ENCODE data around the gene TIMM44.

TIMM44 gene

DNA sequence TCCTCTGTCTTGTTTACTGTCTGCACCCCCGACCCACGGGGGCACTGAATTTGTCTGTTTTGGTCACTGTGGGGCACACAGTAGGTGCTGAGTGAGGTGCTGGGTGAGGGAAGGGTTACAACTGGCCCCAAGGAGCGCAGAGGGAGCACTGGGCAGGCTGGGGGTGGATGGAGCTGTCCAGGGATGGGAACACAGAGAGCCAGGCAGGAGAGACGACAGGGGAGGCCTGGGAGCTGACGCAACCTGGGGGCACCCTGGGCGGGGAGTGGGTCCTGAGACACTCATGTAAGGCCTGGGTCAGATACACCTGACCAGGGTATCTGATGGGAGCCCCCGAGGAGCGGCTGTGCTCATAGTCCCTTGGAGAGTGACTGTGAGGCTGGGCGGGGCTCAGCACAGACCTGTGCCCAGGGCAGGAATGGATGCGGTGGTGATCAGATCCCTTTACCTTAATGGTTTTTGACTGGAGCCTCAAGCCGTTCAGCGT is 37.2 kb upstream of the TIMM44 start:
- TF ChIP-seq GATA1 (IDR thresholded peaks at IDR 0.05; ENCODE audit: low read depth, low read length) (no peak), POLR2A (IDR thresholded peaks at IDR 0.05; ENCODE audit: low read length) (no peak)
- no peak for DNase-seq

DNA sequence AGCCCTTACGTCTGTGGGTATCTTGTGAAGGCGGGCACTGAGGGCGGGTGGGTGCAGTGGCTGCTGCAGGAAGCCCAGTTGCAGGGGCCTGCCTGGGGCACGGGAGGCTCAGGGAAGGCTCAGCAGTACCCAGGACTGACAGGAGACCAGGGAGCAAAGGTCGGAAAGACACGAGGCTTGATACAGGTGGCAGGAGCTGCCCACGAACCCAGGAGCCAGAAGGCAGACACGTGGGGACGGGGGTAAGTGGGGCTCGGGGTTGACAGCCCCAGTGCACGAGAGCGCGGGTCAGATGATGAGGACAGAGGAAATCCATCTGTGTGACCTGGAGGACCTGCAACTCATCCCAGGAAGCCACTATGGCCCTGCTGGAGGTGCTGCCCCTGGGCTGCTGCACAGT is 36.7 kb upstream of the TIMM44 start:
- no peak for DNase-seq
- TF ChIP-seq GATA1 (IDR thresholded peaks at IDR 0.05; ENCODE audit: low read depth, low read length) (no peak), POLR2A (IDR thresholded peaks at IDR 0.05; ENCODE audit: low read length) (no peak)

DNA sequence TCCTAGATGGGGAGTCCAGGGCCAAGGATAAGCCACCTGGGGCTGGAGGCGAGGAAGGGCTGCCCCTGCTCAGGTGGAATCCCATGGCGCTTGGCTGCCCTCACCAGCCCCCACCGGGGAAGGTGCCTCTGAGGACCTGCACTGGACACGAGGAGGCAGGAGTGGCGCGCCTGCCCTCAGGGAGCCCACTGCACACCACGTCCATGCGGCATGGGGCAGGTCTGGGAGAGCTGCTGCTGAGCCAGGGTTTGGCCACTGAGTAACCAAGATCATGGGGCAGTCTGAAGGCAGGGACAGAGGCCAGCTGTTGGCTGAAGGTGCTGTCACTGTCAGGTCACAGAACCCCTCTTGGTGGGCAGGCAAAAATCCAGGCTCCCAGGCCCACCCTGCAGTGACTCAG is 36.1 kb upstream of the TIMM44 start:
- TF ChIP-seq POLR2A (IDR thresholded peaks at IDR 0.05; ENCODE audit: low read length) (no peak), GATA1 (IDR thresholded peaks at IDR 0.05; ENCODE audit: low read depth, low read length) (no peak)
- no peak for DNase-seq

DNA sequence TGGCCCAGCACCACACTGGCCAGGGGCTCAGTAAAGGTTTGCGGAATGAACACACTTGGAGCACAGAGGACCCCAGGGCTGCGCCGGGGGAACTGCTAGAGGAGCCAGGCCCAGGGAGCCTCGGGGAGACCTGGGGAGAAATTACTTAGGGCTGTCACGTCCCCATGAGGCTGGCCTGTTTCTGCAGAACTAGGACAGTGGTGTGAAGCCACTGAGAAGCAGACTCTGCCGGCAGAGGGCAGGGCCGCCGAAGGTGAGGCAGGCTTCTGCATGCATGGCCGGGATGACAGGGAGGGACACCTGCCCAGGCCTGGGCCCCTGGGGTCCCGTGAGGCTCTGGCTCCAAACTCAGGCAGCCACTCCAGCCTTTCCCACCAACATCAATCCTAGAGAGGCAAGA is 35.5 kb upstream of the TIMM44 start:
- TF ChIP-seq GATA1 (IDR thresholded peaks at IDR 0.05; ENCODE audit: low read depth, low read length) (no peak), POLR2A (IDR thresholded peaks at IDR 0.05; ENCODE audit: low read length) (no peak)
- DNase-seq, result no peak

DNA sequence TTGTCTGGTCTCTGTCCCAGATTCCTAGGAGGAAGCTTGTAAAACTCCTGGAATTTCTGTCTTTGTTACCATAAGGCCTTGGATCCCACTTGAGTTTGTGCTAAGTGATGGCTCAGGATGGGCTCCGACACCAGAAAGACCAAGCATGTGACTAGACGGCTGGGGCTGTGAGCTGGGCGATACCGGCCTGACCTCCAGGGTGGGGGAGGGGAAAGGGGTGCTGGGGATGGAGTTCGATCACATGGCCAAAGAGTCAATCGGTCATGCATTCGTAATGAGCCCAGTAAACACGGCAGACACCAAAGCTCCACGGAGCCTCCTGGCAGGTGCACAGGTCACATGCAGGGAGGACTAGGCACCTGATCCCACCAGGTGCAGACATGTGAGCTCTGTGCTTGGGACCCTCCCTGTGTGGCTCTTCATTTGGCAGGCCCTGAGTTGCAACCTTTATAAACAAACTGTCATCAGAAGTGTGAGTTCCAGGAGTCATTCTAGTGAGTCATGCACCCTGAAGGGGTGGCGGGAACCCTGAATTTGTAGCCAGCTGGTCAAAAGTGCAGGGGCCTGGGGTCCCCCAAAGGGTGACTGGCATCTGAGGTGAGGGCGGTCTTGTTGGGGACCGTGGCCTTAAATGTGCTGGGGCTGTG is 34.8 kb upstream of the TIMM44 start:
- no peak for DNase-seq
- no peak for TF ChIP-seq POLR2A (IDR thresholded peaks at IDR 0.05; ENCODE audit: low read length)
- TF ChIP-seq GATA1 (IDR thresholded peaks at IDR 0.05; ENCODE audit: low read depth, low read length), result no peak

DNA sequence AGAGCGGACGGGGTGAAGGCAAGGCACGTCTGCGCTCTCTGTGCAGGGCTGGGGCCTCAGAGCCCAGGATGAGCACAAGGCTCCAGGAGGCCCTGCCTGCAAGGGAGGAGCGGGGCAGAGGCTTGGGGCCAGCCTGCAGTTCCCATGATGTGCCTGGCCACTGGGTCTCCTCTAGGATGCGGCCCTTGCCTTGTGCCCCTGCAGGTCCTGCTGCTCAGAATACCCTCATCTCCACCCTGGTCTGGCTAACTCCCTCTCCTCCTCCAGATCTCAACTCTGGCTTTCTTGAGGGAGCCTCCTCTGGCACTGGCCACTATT is 34.2 kb upstream of the TIMM44 start:
- TF ChIP-seq GATA1 (IDR thresholded peaks at IDR 0.05; ENCODE audit: low read depth, low read length) (no peak), POLR2A (IDR thresholded peaks at IDR 0.05; ENCODE audit: low read length) (no peak)
- no peak for DNase-seq

DNA sequence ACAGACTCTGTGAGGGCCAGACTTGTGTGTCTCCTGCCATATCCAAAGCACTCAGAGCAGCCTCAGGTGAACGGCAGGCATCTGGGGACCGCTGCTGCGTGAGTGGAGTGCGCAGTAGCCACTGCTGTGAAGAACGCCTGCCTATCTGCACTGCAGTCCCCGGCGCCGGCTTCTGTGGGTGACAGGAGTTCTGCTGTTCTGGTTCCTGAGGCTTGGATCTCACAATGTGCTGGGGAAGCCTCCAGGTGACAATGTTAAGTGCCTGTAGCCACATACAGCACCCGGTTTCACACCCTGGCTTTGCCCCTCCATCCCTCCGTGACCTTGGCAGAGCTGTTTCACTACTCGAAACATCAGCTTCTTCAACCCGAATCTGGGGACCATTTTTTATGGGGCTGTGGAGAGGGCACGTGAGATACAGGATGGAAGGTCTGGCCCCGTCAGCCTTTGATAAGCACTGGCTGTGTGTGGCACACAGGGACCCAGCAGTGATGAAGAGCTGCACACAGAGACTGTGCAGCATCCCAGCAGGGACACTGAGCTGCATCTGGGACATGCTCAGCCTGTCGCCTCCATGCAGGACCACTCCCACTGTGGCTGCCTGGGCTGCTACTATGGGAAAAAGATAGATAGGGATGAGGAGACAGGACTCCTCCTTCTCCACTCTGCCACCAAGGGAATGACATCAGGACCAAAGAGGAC is 33.7 kb upstream of the TIMM44 start:
- DNase-seq, result no peak

DNA sequence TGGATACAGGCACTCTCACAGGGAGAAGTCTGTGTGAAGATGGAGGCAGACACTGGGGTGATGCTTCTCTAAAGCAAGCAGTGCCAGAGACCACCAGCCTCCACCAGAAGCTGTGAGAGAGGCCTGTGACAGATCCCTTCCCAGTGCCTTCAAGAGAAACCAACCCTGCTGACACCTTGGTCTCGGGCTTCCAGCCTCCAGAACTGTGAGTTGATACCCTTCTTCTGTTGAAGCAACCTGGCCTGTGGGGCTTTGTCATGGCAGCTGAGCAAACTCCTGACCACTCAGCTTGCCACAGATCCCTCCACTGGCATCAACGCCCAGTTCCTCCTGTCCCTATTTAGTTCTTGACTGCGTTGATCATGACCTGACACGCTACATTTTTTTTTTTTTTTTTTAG is 33.0 kb upstream of the TIMM44 start:
- no peak for DNase-seq
- TF ChIP-seq POLR2A (IDR thresholded peaks at IDR 0.05; ENCODE audit: low read length) (no peak), GATA1 (IDR thresholded peaks at IDR 0.05; ENCODE audit: low read depth, low read length) (no peak)

More for the DNA sequence above, 33.7 kb upstream of the TIMM44 start:
- TF ChIP-seq GATA1 (IDR thresholded peaks at IDR 0.05; ENCODE audit: low read depth, low read length), result no peak
- no peak for TF ChIP-seq POLR2A (IDR thresholded peaks at IDR 0.05; ENCODE audit: low read length)

DNA sequence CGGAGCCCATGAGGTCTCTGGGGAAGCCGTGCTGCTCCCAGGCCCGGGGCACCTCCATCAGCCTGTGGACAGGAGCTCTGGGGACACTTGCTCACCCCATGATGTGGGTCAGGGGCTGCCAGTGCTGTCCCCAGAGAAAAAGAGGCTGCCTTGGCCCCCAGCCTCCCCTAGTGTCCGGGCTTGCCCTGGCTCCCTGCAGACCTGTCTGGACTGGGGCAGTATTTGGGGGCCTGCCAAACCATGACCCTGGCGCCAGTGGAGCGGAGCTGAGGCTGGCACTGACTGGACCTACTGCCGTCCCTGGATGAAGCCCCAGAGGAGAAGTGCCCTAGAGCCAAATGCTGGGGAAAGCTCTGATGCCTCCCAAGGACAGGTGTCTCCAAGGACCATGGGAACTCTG is 31.6 kb upstream of the TIMM44 start:
- no peak for DNase-seq
- TF ChIP-seq GATA1 (IDR thresholded peaks at IDR 0.05; ENCODE audit: low read depth, low read length) (no peak), POLR2A (IDR thresholded peaks at IDR 0.05; ENCODE audit: low read length) (no peak)

DNA sequence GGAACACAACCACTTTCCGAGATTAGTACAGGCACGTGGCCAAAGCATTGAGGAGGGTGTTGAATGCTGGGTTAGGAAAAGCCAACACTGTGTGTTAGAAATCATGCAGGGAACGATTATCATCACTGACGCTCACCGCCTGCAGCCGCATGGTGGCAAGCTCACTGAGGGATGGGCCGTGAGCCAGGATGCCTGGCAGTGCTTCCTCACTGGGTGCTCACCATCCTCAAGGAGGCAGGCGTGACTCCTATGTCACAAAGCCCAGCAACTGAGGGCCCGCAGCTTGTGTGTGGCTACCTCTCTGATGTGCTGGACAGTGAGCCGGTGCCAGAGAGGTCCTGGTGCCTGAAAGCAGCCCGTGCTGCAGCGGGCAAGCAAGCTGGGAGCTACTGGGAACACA is 30.4 kb upstream of the TIMM44 start:
- DNase-seq, result no peak
- no peak for TF ChIP-seq GATA1 (IDR thresholded peaks at IDR 0.05; ENCODE audit: low read depth, low read length)
- no peak for TF ChIP-seq POLR2A (IDR thresholded peaks at IDR 0.05; ENCODE audit: low read length)

DNA sequence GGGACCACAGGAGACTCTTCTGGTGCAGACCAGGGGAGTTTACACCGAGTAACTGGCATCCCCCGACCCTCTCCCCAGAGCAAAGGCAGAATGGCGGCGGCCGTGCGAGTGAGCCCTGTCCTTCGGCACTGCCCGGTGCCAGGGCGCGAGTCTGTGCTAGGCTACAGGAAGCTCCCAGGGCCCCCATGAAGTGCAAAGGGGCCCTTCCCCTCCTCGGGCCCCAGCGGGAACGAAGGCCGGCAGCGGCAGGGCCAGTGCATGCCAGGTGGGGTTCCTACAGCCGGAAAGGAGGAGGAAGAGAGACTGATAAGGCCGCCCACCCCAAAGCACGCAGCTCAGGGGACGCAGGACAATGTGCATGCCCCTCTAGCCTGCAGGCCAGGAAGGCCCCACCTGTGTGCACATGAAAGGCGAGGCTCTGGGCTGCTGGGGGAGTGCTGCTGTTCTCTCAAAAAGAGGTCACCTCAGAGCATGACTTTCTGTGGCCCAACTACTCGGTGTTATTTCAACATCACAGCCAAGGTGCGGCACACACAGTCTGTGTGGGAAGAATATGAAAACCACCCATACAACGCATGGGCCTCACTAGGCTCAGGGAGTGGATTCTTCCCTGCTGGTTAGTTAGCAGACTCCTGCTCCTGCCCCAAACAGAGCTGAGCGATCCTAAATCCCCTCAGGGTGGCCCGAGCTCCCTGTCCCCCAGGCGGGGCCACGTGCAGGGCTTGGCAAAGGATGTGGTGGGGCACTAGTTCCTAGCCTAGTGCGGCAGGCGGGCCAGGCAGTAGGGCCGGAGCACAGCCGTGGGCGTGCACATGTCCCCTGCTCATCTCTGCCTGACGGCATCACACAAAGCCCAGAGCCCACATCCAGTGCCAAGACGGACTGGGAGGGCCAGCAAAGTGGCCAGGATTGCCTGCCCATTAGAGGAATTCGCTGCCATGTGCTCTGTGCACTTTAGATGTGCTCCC is 28.4 kb upstream of the TIMM44 start:
- DNase-seq, result no peak
- TF ChIP-seq POLR2A (IDR thresholded peaks at IDR 0.05; ENCODE audit: low read length) (no peak), GATA1 (IDR thresholded peaks at IDR 0.05; ENCODE audit: low read depth, low read length) (no peak)

DNA sequence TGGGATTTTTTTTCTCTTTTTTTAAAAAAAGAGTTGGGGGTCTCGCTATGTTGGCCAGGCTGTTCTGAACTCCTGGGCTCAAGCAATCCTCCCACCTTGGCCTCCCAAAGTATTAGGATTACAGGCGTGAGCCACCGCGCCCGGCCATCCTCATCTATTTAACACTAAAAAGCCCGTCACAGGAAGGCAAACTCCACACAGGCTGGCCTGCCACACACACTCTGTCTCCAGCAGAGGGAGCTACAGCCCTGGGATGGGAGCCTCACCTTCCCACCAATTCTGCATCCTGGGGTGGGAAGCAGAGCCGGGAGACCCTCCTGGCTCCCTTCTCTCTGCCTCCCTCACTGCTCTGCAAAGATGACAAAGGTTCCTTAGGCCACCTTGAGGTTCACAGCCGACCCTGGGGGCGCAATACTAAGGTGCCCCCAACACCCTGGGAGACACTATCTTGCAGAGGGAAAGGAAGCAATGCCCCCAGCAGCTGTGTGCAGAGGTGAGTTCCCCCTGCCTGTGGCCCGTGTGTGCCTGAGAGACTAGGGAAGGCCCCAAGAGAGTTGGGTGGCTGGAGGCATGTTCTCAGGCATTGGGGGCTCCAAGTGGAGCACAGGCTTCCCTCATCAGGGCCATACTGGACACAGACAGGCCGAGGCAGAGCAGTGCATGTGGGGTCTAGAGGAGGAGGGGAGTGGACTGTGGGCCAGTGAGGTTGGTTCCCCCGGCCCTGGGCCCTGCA is 27.4 kb upstream of the TIMM44 start:
- no peak for TF ChIP-seq POLR2A (IDR thresholded peaks at IDR 0.05; ENCODE audit: low read length)
- TF ChIP-seq GATA1 (IDR thresholded peaks at IDR 0.05; ENCODE audit: low read depth, low read length), result no peak
- DNase-seq, result peak; percentile 42 to 68

DNA sequence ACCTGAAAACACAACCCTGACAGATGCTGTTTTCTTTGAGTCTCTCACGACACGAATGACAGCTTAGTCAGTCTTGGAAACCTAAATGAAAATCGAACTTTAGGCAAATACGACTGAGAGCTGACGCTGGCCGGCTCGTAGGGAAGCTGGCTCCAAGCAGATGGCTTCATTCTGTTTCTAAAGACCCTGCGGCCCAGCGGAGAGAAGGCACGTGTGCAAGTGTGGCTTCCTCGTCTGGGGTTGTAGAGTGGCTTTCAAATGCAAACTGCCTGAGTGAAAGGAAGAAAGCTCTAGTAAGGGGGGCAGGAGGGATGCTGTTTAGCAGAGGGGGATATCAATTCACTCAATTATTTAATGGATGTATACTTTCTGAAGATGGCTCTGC is 26.1 kb upstream of the TIMM44 start:
- TF ChIP-seq POLR2A (IDR thresholded peaks at IDR 0.05; ENCODE audit: low read length), result no peak
- no peak for TF ChIP-seq GATA1 (IDR thresholded peaks at IDR 0.05; ENCODE audit: low read depth, low read length)
- no peak for DNase-seq
